ENCODE data around the gene RFC2. TPM values are rescaled to one million over a fixed set of nuclear protein-coding genes. Genes with fewer than 3 reads are reported as not detected.

Gene RFC2
- total RNA-seq, 1 experiment from 2014 or later, result 75.6 TPM

DNA sequence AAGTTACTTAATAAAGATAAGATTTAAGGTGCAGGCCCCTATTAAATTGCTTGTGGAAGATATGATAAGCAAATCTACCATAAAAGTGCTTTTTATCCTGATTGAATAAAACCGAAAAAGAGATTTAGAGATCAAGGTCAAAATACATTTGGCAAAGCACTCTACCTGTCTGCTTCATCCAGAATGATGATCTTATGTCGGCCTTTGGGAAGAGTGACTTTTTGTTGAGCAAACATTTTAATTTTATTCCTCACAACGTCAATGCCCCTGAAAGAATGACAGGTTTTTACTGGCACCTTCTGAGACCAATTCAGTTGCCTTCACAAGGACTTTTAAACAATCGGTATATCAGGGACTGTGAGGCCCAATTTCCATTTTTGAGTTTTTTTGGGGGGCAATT is 7.7 kb downstream of the RFC2 start:
- DNase-seq, result no peak
- H3K36me3 Mint-ChIP-seq (ENCODE audit: insufficient read depth, unreplicated experiment), result peaks cover 89% of the 10 kb centered on the region
- Histone ChIP-seq H3K4me3 (ENCODE audit: low read depth, low read length) (no peak overlapping the region), H3K36me3 (ENCODE audit: control insufficient read depth, insufficient read depth, low read length) (peaks cover 5% of the 10 kb centered on the region), H3K4me1 (peaks cover 7% of the 10 kb centered on the region; the same call in 1 of the 2 replicates), H3K27me3 (replicated peaks; ENCODE audit: control insufficient read depth, insufficient read depth, low read length) (no peaks in the 10 kb centered on the region), H3K9me3 (no peaks in the 10 kb centered on the region)
- peaks cover 7% of the 10 kb centered on the region for H3K4me1 Mint-ChIP-seq (ENCODE audit: low read depth, unreplicated experiment)
- intact Hi-C loops (cut with micrococcal nuclease; ENCODE audit: unreplicated experiment), result loop anchor here (2.0 kb wide), 1 partner anchor 40 kb away; no protein-coding TSS in a partner anchor
- TF ChIP-seq CTCF (IDR thresholded peaks at IDR 0.05; ENCODE audit: insufficient read depth in 1 of 2, low read depth in 1 of 2, low read length in 1 of 2, severe bottlenecking in 1 of 2, unreplicated experiment in 1 of 2), result no peak
- H3K9me3 Mint-ChIP-seq (ENCODE audit: unreplicated experiment), result no peaks in the 10 kb centered on the region
- no peak overlapping the region for H3K27ac Mint-ChIP-seq (ENCODE audit: unreplicated experiment)
- no peaks in the 10 kb centered on the region for H3K27me3 Mint-ChIP-seq (ENCODE audit: insufficient read depth, unreplicated experiment)
- ChIA-PET CTCF (interaction anchor here (0.7 kb wide), 1 partner anchor 701 kb away, joined by 4 read pairs; no protein-coding TSS in a partner anchor), POLR2A (no interaction called here)
- H3K4me3 Mint-ChIP-seq (ENCODE audit: unreplicated experiment), result no peak overlapping the region
- no TSS peak for BruUV-seq (replicated peaks)

DNA sequence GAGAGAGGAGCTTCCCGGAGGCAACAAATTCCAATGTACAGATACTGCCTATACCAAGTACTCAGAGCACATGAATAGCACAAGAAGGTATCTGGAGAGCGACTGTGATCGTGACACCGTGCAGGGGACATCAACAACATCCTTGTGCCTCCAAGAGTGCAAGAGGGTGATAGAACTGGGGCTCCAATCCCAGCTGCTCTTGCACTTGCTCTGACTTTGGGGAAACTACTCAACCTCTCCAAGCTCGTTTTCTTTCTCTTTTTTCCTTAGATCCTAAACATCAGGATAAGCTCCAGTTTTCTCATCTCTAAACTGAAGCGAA is 12.1 kb downstream of the RFC2 start:
- H3K9me3 Mint-ChIP-seq (ENCODE audit: unreplicated experiment), result no peaks in the 10 kb centered on the region
- no peak overlapping the region for H3K27ac Mint-ChIP-seq (ENCODE audit: unreplicated experiment)
- H3K4me1 Mint-ChIP-seq (ENCODE audit: low read depth, unreplicated experiment), result no peaks in the 10 kb centered on the region
- intact Hi-C loops (cut with micrococcal nuclease; ENCODE audit: unreplicated experiment), result no loop called here
- no TSS peak for BruUV-seq (replicated peaks)
- H3K4me3 Mint-ChIP-seq (ENCODE audit: unreplicated experiment), result no peak overlapping the region
- no peaks in the 10 kb centered on the region for H3K9me3 ChIP-seq
- peaks cover 85% of the 10 kb centered on the region for H3K36me3 Mint-ChIP-seq (ENCODE audit: insufficient read depth, unreplicated experiment)
- POLR2A ChIA-PET, result interaction anchor here (0.6 kb wide), 1 partner anchor 379 kb away, joined by 5 read pairs; no protein-coding TSS in a partner anchor
- no peaks in the 10 kb centered on the region for H3K27me3 ChIP-seq (replicated peaks; ENCODE audit: control insufficient read depth, insufficient read depth, low read length)
- no peak for DNase-seq
- H3K4me1 ChIP-seq, result no peaks in the 10 kb centered on the region; the same call in 1 of the 2 replicates
- no peaks in the 10 kb centered on the region; the same call in none of the 2 replicates for H3K36me3 ChIP-seq (ENCODE audit: control insufficient read depth, insufficient read depth, low read length)
- CTCF ChIA-PET, result no interaction called here
- H3K27me3 Mint-ChIP-seq (ENCODE audit: insufficient read depth, unreplicated experiment), result no peaks in the 10 kb centered on the region
- TF ChIP-seq CTCF (IDR thresholded peaks at IDR 0.05; ENCODE audit: insufficient read depth in 1 of 2, low read depth in 1 of 2, low read length in 1 of 2, severe bottlenecking in 1 of 2, unreplicated experiment in 1 of 2), result no peak
- no peak overlapping the region for H3K4me3 ChIP-seq (ENCODE audit: low read depth, low read length)

GRCh38 chr7:74240482-74240881 is 13.7 kb downstream of the RFC2 start:
- no peak for DNase-seq
- H3K4me3 Mint-ChIP-seq (ENCODE audit: unreplicated experiment), result no peak overlapping the region
- H3K4me1 Mint-ChIP-seq (ENCODE audit: low read depth, unreplicated experiment), result no peaks in the 10 kb centered on the region
- H3K9me3 ChIP-seq, result no peaks in the 10 kb centered on the region
- CTCF ChIA-PET, result no interaction called here
- H3K36me3 Mint-ChIP-seq (ENCODE audit: insufficient read depth, unreplicated experiment), result peaks cover 81% of the 10 kb centered on the region
- no peak overlapping the region for H3K27ac Mint-ChIP-seq (ENCODE audit: unreplicated experiment)
- H3K27me3 ChIP-seq (replicated peaks; ENCODE audit: control insufficient read depth, insufficient read depth, low read length), result no peaks in the 10 kb centered on the region
- TF ChIP-seq CTCF (IDR thresholded peaks at IDR 0.05; ENCODE audit: insufficient read depth in 1 of 2, low read depth in 1 of 2, low read length in 1 of 2, severe bottlenecking in 1 of 2, unreplicated experiment in 1 of 2), result no peak
- intact Hi-C loops (cut with micrococcal nuclease; ENCODE audit: unreplicated experiment), result no loop called here
- POLR2A ChIA-PET, result no interaction called here
- H3K36me3 ChIP-seq (ENCODE audit: control insufficient read depth, insufficient read depth, low read length), result peaks cover 2% of the 10 kb centered on the region
- H3K27me3 Mint-ChIP-seq (ENCODE audit: insufficient read depth, unreplicated experiment), result no peaks in the 10 kb centered on the region
- H3K4me3 ChIP-seq (ENCODE audit: low read depth, low read length), result no peak overlapping the region
- H3K9me3 Mint-ChIP-seq (ENCODE audit: unreplicated experiment), result no peaks in the 10 kb centered on the region
- no peaks in the 10 kb centered on the region for H3K4me1 ChIP-seq
- BruUV-seq (replicated peaks), result no TSS peak
